T-cell (primary cell): Measurements from ENCODE around the gene C9orf152. TPM values are rescaled to one million over a fixed set of nuclear protein-coding genes. Genes with fewer than 3 reads are reported as not detected.
"Not testable (repeated sequence)": the region's sequence is repeated elsewhere in the genome, so short reads cannot be mapped to it uniquely, and the experiment has no call there.

Source experiments
- ATAC-seq, 4 experiments: fragments of 200-7000 bp in 3 of 4; fragments of 150-1000 bp in 1 of 4; cut with Tn5 transposase; replicated peaks in 1 of 4; 1 replicate in 3 of 4; 2 replicates in 1 of 4; pipeline ENCODE4 v1.10.0; 2021; ENCODE audit warnings: moderate library complexity in 3 of 4, mild to moderate bottlenecking in 2 of 4, moderate number of reproducible peaks in 1 of 4
- CTCF ChIA-PET, 2 donors: fragments of 300-600 bp; sonication (Branson Sonifier 250); formaldehyde crosslinking; loops; one replicate each; lab custom pipeline; 2022; ENCODE audit warnings: antibody characterized with exemption in 2 of 2; lab: Charles Lee
- POLR2A ChIA-PET, 2 donors: fragments of 300-600 bp; sonication (Branson Sonifier 250); formaldehyde crosslinking; loops; one replicate each; lab custom pipeline; 2022; ENCODE audit warnings: antibody characterized with exemption in 2 of 2; lab: Charles Lee
- DNase-seq, 35 experiments: peaks; one replicate each; pipeline versions ENCODE4 v3.0.0 to v3.0.0-alpha.2; 2013 to 2023
- H3K27ac ChIP-seq: one replicate; pipeline ENCODE4 v1.5.1; 2013; ENCODE audit warnings: low read length
- H3K27me3 ChIP-seq, 2 experiments: replicated peaks in 1 of 2; 1 replicate in 1 of 2; 2 replicates in 1 of 2; pipeline versions ENCODE4 v1.6.1 to v1.7.0; 2013; ENCODE audit warnings: low read length in 1 of 2, mixed read lengths in 1 of 2; ENCODE audit not compliant: control insufficient read depth in 2 of 2, insufficient read depth in 2 of 2; ENCODE audit errors: extremely low read depth in 1 of 2
- H3K36me3 ChIP-seq, 2 donors: 1 replicate in 1 of 2; 2 replicates in 1 of 2; pipeline versions ENCODE4 v1.6.1 to v1.7.0; 2013; ENCODE audit warnings: low read length in 1 of 2; ENCODE audit not compliant: control insufficient read depth in 2 of 2, insufficient read depth in 1 of 2; ENCODE audit errors: extremely low read depth in 1 of 2
- H3K4me1 ChIP-seq, 2 experiments: 1 replicate in 1 of 2; 2 replicates in 1 of 2; pipeline versions ENCODE4 v1.6.1 to v1.7.0; 2013; ENCODE audit warnings: low read length in 2 of 2, mixed read lengths in 1 of 2; ENCODE audit not compliant: insufficient read depth in 2 of 2, control insufficient read depth in 1 of 2; ENCODE audit errors: extremely low read depth in 1 of 2
- H3K4me3 ChIP-seq, 2 donors: 1 replicate in 1 of 2; 2 replicates in 1 of 2; pipeline versions ENCODE4 v1.5.1 to v1.7.0; 2013; ENCODE audit warnings: mild to moderate bottlenecking in 2 of 2, low read length in 1 of 2, moderate library complexity in 1 of 2; ENCODE audit not compliant: control insufficient read depth in 1 of 2; ENCODE audit errors: extremely low read depth in 1 of 2
- H3K9me3 ChIP-seq: 2 replicates; pipeline ENCODE4 v1.7.0; 2013
- H3K27ac Mint-ChIP-seq, 2 donors: one replicate each; pipeline ENCODE4 v1.8.0; 2020 to 2021; ENCODE audit warnings: mild to moderate bottlenecking in 2 of 2, mixed read lengths in 2 of 2
- H3K27me3 Mint-ChIP-seq, 2 donors: one replicate each; pipeline ENCODE4 v1.8.0; 2021 to 2022; ENCODE audit warnings: mixed read lengths in 2 of 2
- H3K36me3 Mint-ChIP-seq: one replicate; pipeline ENCODE4 v1.8.0; 2021; ENCODE audit warnings: mixed read lengths
- H3K4me1 Mint-ChIP-seq, 3 donors: one replicate each; pipeline ENCODE4 v1.8.0; 2020 to 2022; ENCODE audit warnings: mixed read lengths in 3 of 3, mild to moderate bottlenecking in 1 of 3
- H3K4me3 Mint-ChIP-seq, 3 donors: one replicate each; pipeline ENCODE4 v1.8.0; 2020 to 2022; ENCODE audit warnings: mild to moderate bottlenecking in 3 of 3, mixed read lengths in 3 of 3, moderate library complexity in 3 of 3
- H3K9me3 Mint-ChIP-seq, 3 donors: one replicate each; pipeline ENCODE4 v1.8.0; 2020 to 2022; ENCODE audit warnings: mixed read lengths in 3 of 3
- WGBS: methylation state at CpG from one replicate; pipeline ENCODE4 v1.1.5; 2013; ENCODE audit warnings: missing lambda C conversion rate; ENCODE audit not compliant: insufficient coverage; 5-methylcytosine and 5-hydroxymethylcytosine counted together
- total RNA-seq, 35 experiments: library from RNA in 6 of 35; stranded (reverse) in 6 of 35; fragments of 120-200 nt in 1 of 35; gene quantifications; one replicate each; pipeline versions ENCODE4 v1.2.1 to v1.2.4 and lab custom pipeline; 2013 to 2026

C9orf152 gene
- total RNA-seq, 5 donors from 2014 or later (not counting 1 experiment from before 2014, with no cell fraction given) = 0.09 to 0.10 (median 0.09) TPM; not detected in 2

DNA sequence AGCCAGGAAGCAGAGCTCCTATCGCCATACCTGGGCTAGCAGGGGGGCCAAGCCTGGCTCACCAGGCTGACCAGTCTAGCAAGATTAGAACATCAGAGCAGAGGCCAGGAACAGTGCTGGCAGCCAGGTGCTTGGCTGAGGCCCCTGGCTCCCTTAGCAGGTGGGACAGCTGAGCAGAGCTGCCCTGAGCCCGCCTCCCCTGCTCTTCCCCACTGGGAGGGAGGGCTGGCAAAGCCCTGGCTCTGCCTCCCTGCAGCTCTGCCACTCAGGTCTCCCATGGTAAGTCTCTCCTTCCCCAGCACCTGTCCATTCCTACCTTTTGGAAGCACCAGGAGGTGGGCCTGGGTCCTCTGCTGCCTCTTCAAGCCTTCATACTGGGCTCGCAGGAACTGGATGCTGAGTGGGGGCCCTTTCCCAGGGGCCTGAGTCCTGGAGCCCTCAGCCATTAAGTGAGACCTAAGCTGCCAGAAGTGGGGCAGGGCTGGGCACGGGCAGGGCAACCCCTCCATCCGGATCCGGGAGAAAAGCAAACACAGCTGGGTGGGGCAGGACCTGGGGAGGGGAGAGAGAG, 803 bp downstream of the C9orf152 start:
- Histone ChIP-seq H3K4me3 (no peak overlapping the region), H3K4me1 (no peaks in the 10 kb centered on the region), H3K27ac (no peak overlapping the region), H3K36me3 (no peaks in the 10 kb centered on the region), H3K9me3 (no peaks in the 10 kb centered on the region), H3K27me3 (peaks cover 0 to 11% of the 10 kb centered on the region in 2 experiments)
- ChIA-PET CTCF (no interaction called here), POLR2A (no interaction called here)
- DNase-seq = no peak
- Mint-ChIP-seq H3K27me3 (peaks cover 5 to 15% of the 10 kb centered on the region in 2 donors), H3K4me3 (no peak overlapping the region), H3K4me1 (no peaks in the 10 kb centered on the region), H3K9me3 (no peaks in the 10 kb centered on the region), H3K27ac (no peak overlapping the region), H3K36me3 (no peaks in the 10 kb centered on the region)
- 67% methylated on average over 6 of the region's 6 CpGs for WGBS
- ATAC-seq = no peak

DNA sequence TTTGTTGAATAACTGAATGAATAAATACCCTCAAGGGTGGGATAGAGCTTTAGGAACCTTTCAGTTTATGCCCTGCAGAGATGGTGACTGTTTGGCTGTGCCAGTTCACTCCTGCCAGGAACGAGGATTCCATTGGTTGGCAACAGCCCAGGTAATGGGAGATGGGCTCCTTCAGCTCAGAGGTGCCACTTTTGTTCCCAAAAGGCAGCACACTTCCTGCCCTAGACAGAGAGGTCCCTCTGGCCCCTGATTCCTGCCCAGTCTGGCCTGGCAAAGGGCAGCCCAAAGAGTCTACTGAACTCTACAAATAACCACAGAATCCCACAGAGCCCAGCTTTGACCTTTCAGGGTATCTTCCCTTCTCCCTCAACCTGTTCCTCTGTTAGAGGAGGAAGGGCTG, 1.6 kb downstream of the C9orf152 start:
- H3K4me3 Mint-ChIP-seq = no peak overlapping the region
- H3K27me3 ChIP-seq = peaks cover 0 to 11% of the 10 kb centered on the region in 2 experiments
- H3K4me1 Mint-ChIP-seq = no peaks in the 10 kb centered on the region
- no peaks in the 10 kb centered on the region for H3K4me1 ChIP-seq
- ChIA-PET CTCF (no interaction called here), POLR2A (no interaction called here)
- WGBS = 100% methylated on average over 1 of the region's 1 CpG
- no peak overlapping the region for H3K27ac Mint-ChIP-seq
- peaks cover 5 to 15% of the 10 kb centered on the region in 2 donors for H3K27me3 Mint-ChIP-seq
- no peaks in the 10 kb centered on the region for H3K36me3 Mint-ChIP-seq
- ATAC-seq (no peak), DNase-seq (no peak)
- no peak overlapping the region for H3K27ac ChIP-seq
- H3K36me3 ChIP-seq = no peaks in the 10 kb centered on the region
- no peaks in the 10 kb centered on the region for H3K9me3 Mint-ChIP-seq
- H3K9me3 ChIP-seq = no peaks in the 10 kb centered on the region
- H3K4me3 ChIP-seq = no peak overlapping the region

DNA sequence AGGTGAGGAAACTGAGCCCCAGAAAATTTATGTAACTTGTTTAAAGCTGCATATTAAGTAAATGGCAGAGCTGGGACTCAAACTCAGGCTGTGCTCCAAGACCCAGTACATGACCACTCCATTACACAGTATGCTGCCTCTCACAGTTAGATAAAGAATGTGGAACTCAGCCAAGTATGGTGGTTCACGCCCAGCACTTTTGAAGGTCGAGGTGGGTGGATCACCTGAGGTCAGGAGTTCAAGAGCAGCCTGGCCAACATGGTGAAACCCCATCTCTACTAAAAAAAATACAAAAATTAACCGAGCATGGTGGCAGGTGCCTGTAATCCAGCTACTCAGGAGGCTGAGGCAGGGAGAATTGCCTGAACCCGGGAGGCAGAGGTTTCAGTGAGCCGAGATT, 2.3 kb downstream of the C9orf152 start:
- H3K27ac ChIP-seq, H3K4me3 ChIP-seq, H3K9me3 Mint-ChIP-seq, H3K27ac Mint-ChIP-seq, DNase-seq, POLR2A ChIA-PET, H3K36me3 ChIP-seq, H3K4me1 Mint-ChIP-seq, H3K4me3 Mint-ChIP-seq, H3K36me3 Mint-ChIP-seq, ATAC-seq, H3K4me1 ChIP-seq, H3K9me3 ChIP-seq: not testable (repeated sequence)
- H3K27me3 Mint-ChIP-seq = peaks cover 5 to 15% of the 10 kb centered on the region in 2 donors
- CTCF ChIA-PET = interaction anchor here in 1 of 2 donors (1.1 kb wide), 1 partner anchor 22 kb away, joined by 4 read pairs; no protein-coding TSS in a partner anchor
- H3K27me3 ChIP-seq = peaks cover 0 to 15% of the 10 kb centered on the region in 2 experiments
- 92% methylated on average over 2 of the region's 5 CpGs for WGBS

- H3K4me3 ChIP-seq = no peak overlapping the region
- Mint-ChIP-seq H3K4me1 (no peaks in the 10 kb centered on the region), H3K27me3 (peaks cover 5 to 6% of the 10 kb centered on the region in 2 donors), H3K4me3 (no peak overlapping the region), H3K36me3 (no peaks in the 10 kb centered on the region), H3K9me3 (no peaks in the 10 kb centered on the region), H3K27ac (no peak overlapping the region)
- H3K36me3 ChIP-seq = no peaks in the 10 kb centered on the region
- DNase-seq = no peak
- H3K4me1 ChIP-seq = no peaks in the 10 kb centered on the region
- H3K9me3 ChIP-seq = no peaks in the 10 kb centered on the region
- ChIA-PET POLR2A (no interaction called here), CTCF (no interaction called here)
- H3K27ac ChIP-seq = no peak overlapping the region
- no peak for ATAC-seq
- peaks cover 0 to 15% of the 10 kb centered on the region in 2 experiments for H3K27me3 ChIP-seq
- no CpG with 5 or more reads among the region's 6 CpGs for WGBS
Measured at GRCh38 chr9:110202232-110202631, 5.7 kb downstream of the C9orf152 start.

DNA sequence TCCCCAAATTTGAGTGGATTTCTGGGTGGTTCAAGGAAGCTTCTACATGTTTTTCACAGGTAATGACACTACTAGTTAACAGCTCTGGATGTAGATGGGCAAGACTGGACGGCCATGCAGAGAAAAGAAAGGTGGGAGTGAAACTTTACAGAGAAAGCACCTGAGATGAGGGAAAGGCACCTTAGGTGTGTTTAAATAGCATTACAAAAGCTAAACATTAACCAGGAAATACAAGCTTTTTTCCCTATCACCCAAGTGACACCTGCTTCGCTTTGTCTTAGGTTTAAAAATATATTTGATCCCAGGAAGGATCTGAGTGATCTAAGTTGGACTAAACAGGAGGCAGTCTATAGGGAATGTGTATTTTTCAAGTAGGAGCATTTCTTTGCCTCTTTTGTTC, 8.3 kb downstream of the C9orf152 start:
- Mint-ChIP-seq H3K4me1 (no peaks in the 10 kb centered on the region), H3K9me3 (no peaks in the 10 kb centered on the region), H3K36me3 (no peaks in the 10 kb centered on the region), H3K4me3 (no peak overlapping the region), H3K27me3 (peaks cover 4 to 5% of the 10 kb centered on the region in 2 donors), H3K27ac (no peak overlapping the region)
- WGBS = no CpG with 5 or more reads among the region's 2 CpGs
- ChIA-PET CTCF (no interaction called here), POLR2A (no interaction called here)
- H3K27ac ChIP-seq = no peak overlapping the region
- no peaks in the 10 kb centered on the region for H3K4me1 ChIP-seq
- H3K4me3 ChIP-seq = no peak overlapping the region
- H3K36me3 ChIP-seq = no peaks in the 10 kb centered on the region
- no peaks in the 10 kb centered on the region for H3K9me3 ChIP-seq
- no peak for ATAC-seq
- peaks cover 0 to 9% of the 10 kb centered on the region in 2 experiments for H3K27me3 ChIP-seq
- DNase-seq = no peak

GRCh38 chr9:110198357-110198756, 9.6 kb downstream of the C9orf152 start:
- Mint-ChIP-seq H3K4me3 (no peak overlapping the region), H3K9me3 (no peaks in the 10 kb centered on the region), H3K27ac (no peak overlapping the region), H3K4me1 (no peaks in the 10 kb centered on the region), H3K36me3 (no peaks in the 10 kb centered on the region), H3K27me3 (peaks cover 2 to 4% of the 10 kb centered on the region in 2 donors)
- ChIA-PET POLR2A (no interaction called here), CTCF (no interaction called here)
- Histone ChIP-seq H3K27me3 (peaks cover 0 to 9% of the 10 kb centered on the region in 2 experiments), H3K4me3 (no peak overlapping the region), H3K27ac (no peak overlapping the region), H3K36me3 (no peaks in the 10 kb centered on the region), H3K9me3 (no peaks in the 10 kb centered on the region), H3K4me1 (no peaks in the 10 kb centered on the region)
- DNase-seq (no peak), ATAC-seq (no peak)
- WGBS = 96% methylated on average over 4 of the region's 12 CpGs
